HG02588 (cell line): ENCODE data around the gene LIN7B.
"Not testable (repeated sequence)": the region's sequence is repeated elsewhere in the genome, so short reads cannot be mapped to it uniquely, and the experiment has no call there.

Experiments used
- ATAC-seq: cut with Tn5 transposase; IDR thresholded peaks from one replicate; pipeline ENCODE4 v1.9.1; 2021; ENCODE audit warnings: mild to moderate bottlenecking, moderate library complexity; ENCODE audit not compliant: unreplicated experiment

The LIN7B gene

GRCh38 chr19:49118565-49119410 lies 4.6 kb downstream of the LIN7B start, which contains the start of gene C19orf73:
TSS of gene C19orf73 (minus strand) at chr19:49119143. CDS start at chr19:49119022, 121 bp downstream.
- ATAC-seq: peak; percentile 72

DNA sequence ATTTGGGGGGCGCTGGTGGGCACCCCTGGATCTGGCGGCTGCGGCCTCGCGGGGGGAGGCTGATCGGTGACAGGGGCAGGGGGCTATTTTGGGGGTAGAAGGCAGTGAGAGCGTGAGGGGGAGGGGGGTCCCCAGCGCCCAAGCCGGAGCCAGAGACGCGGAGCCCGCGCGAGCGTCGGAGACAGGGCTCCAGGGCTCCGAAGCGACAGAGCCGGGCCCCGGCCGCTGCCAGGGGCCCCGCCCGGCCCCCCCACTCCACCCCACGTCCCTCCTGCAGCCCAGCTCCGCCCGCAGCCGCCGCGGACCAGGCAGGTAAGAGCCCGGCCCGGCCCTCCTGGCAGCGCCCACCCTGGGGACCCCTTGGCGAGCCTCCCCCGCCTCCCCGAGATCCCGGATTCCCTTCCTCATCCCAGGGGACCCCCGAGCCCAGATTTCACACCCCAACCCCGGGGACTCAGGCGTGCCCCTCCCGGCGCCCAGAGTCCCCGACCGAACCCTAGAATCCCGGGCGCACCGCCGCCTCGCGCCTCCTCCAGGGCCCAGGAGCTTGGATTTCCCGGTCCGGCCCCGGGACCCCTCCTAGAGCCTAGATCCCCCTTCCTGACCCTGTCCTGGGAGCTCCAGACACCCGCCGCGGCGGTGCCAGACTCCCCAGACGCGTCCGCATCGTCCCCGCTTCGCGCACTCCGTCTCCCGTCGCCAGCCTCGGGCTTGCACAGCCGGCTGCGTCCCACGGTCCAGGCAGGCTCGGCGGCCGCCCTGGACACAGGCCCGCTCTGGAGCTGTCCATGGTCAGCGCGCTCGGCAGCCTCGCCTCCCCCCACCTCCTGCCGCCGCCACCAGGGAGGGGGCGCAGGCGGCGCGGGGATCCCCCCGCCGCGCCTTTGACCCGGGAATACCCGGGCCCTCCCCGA lies 5.5 kb downstream of the LIN7B start, which contains the start of gene PPFIA3:
Gene PPFIA3 (plus strand): TSS at position 134 of the 914 bp plus-strand sequence. CDS start 8,330 bp downstream, outside the sequence.
- no peak for ATAC-seq

GRCh38 chr19:49120325-49120683 lies 6.1 kb downstream of the LIN7B start:
- ATAC-seq: no peak

- no peak for ATAC-seq
These were observed 6.7 kb downstream of the LIN7B start for GRCh38 chr19:49120868-49121267.

DNA sequence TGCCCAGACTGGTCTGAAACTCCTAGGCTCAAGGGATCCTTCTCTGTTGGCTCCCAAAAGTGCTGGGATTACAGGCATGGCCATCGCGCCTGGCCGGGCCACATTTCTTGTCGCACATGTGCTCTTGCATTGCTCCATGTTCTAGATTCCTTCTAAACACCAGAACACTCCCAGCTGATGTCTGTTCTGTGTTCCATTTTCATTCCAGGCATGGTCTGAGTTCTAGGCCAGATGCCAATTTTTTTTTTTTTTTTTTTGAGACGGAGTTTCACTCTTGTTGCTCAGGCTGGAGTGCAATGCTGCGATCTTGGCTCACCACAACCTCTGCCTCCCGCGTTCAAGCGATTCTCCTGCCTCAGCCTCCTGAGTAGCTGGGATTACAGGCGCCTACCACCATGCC lies 7.7 kb downstream of the LIN7B start:
- not testable (repeated sequence) for ATAC-seq

DNA sequence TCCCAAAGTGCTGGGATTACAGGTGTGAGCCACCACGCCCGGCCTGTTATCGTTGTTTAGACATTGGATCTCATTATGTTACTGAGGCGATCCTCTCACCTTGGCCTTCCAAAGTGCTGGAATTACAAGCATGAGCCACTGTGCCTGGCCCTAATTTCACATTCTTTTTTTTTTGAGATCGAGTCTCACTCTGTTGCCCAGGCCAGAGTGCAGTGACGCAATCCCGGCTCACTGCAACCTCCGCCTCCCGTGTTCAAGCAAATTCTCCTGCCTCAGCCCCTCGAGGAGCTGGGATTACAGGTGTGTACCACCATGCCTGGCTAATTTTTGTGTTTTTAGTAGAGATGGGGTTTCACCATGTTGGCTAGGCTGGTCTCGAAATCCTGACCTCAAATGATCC lies 9.1 kb downstream of the LIN7B start:
- not testable (repeated sequence) for ATAC-seq

DNA sequence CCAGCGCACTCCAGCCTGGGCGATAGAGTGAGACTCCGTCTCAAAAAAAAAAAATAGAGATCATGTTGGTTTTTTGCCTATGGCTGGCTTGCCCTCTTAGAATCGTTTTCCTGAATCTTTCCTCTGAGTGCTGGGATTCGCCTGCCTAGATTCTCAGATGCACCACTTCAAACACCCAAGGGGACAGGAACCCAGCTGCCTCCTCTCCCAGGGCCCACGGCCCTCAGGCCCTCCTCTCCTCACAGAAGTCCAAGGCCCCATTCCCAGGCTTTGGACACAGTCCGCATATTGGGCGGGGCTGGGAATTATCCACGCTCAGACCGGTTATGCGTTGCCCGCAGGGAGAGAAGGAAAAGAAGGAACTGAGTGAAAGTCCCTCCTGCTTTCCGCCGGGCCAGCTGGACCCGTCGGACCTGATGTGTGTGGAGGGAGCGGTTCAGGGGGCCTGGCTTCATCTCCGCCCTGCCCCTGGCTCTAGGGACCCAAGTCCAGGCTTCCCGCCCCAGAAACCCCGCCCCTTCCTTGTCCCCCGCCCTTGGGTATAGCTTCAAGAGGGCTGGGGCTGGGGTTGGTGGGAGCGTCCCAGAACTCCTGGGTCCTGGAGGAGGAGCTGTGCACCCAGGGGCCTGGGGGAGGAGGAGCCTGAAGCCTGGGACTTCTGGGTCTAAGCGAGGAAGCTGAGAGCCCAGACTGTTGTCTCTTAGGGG lies 11.0 kb downstream of the LIN7B start:
- ATAC-seq: no peak

- ATAC-seq: no peak
These were observed 12.4 kb downstream of the LIN7B start for GRCh38 chr19:49126575-49126974.

GRCh38 chr19:49127225-49127624 lies 13.1 kb downstream of the LIN7B start:
- not testable (repeated sequence) for ATAC-seq

DNA sequence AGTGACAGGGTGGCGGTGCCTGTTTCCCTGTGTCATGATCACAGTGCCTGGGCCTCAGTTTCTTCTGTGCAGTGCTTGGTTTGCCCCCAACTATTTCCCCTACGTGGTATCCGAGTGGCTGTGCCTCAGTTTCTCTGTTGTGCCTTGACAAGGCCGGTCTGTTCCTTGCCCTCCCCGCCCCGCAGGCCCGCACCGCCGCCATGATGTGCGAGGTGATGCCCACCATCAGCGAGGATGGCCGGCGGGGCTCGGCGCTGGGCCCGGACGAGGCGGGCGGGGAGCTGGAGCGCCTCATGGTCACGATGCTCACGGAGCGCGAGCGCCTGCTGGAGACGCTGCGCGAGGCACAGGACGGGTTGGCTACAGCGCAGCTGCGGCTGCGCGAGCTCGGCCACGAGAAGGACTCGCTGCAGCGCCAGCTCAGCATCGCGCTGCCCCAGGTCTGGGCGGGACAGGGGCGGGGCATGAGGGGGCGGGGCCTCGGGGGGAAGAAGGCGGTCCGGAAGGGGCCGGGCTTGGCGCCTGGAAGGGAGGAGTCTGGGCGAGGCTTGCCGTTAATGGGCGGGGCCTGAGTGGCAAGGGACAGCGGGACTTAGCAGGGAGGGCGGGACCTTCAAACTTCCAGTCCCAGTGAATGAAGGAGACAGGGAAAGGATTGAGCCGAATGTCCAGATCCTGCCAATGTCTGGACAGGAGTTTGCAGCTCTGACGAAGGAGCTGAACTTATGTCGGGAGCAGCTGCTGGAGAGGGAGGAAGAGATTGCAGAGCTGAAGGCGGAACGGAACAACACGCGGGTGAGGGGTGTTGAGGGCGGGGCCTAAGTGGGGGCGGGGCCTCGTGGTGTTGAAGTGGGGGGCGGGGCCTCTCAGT lies 13.7 kb downstream of the LIN7B start:
- peak; percentile 85 for ATAC-seq

- ATAC-seq: no peak
These were observed 14.5 kb downstream of the LIN7B start for GRCh38 chr19:49128545-49129237.

- ATAC-seq: no peak
These were observed 15.0 kb downstream of the LIN7B start for GRCh38 chr19:49129238-49129583.

- ATAC-seq: no peak
These were observed 16.2 kb downstream of the LIN7B start for GRCh38 chr19:49130325-49130724.

DNA sequence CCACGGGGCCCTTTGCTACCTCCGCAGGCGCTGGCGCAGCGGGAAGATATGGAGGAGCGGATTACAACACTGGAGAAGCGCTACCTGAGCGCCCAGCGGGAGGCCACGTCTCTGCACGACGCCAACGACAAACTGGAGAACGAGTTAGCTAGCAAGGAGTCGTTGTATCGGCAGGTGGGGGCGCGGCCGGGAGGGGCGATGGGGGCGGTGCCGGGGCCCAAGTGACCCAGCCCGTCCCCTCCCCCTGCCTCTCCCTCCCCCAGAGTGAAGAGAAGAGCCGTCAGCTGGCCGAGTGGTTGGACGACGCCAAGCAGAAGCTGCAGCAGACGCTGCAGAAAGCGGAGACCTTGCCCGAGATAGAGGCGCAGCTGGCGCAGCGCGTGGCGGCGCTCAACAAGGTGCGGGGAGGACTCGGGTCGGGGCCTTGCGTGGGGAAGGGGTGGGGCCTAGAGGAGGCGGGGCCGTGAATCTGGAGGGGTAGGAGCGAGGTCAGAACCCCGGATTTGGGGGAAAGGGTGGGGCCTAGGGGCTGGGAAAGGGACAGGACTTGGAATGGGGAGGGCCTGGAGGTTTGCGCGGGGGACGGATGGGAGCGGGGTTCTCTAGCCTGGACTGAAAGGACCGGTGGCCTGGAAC lies 18.9 kb downstream of the LIN7B start:
- ATAC-seq: no peak

- ATAC-seq: no peak
These were observed 19.7 kb downstream of the LIN7B start for GRCh38 chr19:49133621-49134454.

DNA sequence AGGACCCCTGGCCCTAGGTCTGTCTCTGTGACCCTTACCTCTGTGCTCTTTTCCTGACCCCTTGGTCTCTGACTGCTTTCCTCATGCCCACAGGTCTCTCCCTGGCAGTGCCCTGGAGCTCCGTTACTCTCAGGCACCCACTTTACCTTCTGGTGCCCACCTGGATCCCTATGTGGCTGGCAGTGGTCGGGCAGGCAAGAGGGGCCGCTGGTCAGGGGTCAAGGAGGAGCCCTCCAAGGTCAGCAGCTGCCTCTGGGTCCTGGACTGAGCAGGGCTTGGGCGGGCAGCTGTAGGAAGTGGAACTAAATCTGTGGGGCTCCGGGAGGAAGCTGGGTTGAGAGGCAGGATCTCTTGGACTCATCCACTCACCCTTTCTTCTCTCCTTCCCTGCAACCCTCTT lies 21.5 kb downstream of the LIN7B start:
- ATAC-seq: no peak

DNA sequence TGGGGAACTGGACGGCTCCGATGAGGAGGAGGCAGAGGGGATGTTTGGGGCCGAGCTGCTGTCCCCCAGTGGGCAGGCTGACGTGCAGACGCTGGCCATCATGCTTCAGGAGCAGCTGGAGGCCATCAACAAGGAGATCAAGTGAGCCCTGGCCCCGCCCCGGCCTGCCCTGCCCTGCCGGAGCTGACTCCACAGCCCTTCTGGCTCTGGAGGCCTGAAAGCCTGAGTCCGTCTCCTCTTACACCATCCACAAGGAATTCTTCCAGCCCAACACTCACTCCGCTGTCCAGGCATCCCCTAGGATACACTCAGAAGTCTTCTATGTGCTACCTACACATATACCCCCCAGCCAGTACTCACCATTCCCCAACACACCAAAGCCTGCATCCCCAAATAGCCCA lies 22.6 kb downstream of the LIN7B start:
- no peak for ATAC-seq

GRCh38 chr19:49140951-49141350 lies 26.8 kb downstream of the LIN7B start:
- no peak for ATAC-seq
